HG02970 (cell line): ENCODE measurements around the gene PTPRA.
"Not testable (repeated sequence)": the region's sequence is repeated elsewhere in the genome, so short reads cannot be mapped to it uniquely, and the experiment has no call there.

Experiments used
- ATAC-seq: cut with Tn5 transposase; IDR thresholded peaks from one replicate; pipeline ENCODE4 v1.9.1; 2021; ENCODE audit warnings: mild to moderate bottlenecking, moderate library complexity, moderate number of reproducible peaks; ENCODE audit not compliant: unreplicated experiment, low FRiP score

The PTPRA gene, protein sequence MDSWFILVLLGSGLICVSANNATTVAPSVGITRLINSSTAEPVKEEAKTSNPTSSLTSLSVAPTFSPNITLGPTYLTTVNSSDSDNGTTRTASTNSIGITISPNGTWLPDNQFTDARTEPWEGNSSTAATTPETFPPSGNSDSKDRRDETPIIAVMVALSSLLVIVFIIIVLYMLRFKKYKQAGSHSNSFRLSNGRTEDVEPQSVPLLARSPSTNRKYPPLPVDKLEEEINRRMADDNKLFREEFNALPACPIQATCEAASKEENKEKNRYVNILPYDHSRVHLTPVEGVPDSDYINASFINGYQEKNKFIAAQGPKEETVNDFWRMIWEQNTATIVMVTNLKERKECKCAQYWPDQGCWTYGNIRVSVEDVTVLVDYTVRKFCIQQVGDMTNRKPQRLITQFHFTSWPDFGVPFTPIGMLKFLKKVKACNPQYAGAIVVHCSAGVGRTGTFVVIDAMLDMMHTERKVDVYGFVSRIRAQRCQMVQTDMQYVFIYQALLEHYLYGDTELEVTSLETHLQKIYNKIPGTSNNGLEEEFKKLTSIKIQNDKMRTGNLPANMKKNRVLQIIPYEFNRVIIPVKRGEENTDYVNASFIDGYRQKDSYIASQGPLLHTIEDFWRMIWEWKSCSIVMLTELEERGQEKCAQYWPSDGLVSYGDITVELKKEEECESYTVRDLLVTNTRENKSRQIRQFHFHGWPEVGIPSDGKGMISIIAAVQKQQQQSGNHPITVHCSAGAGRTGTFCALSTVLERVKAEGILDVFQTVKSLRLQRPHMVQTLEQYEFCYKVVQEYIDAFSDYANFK

DNA sequence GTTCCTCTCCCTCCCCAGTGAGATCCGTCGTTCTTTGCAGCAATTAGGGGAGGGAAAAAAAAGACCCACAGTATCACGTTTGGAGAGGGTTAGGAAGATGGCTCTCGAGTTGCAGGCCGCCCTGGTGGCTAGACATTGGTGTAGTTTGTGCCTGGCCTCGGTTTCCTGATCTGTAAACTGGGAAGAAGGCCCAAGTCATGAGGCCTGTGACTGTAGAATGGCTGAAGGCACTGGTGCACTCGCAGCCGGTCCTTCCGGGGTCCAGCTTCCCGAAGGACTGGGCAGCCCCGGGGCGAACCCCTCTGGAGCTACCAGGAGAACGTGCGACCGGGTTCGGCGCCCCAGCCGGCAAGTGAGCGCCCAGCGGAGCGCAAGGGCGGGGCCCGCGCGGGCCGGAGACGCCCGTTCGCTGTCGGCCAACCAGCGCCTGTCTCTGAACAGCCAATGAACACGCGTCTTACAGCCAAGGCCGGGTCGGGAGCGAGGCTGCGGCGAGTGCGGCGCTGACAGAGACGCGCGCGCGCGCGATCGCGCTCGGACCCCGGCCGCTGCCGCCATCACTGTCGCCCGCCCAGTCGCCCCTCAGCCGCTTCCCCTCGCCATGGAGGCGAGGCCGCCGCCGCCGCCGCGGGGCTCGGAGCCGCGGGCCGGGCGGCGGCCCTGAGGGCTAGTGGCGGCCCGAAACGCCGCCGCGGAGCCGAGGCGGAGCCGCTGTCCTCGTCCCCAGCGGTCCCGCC, at the start of gene PTPRA:
Gene PTPRA (plus strand): TSS at position 472 of the 737 bp plus-strand sequence. CDS start 90,797 bp downstream, outside the sequence.
- ATAC-seq = peak; percentile 89

DNA sequence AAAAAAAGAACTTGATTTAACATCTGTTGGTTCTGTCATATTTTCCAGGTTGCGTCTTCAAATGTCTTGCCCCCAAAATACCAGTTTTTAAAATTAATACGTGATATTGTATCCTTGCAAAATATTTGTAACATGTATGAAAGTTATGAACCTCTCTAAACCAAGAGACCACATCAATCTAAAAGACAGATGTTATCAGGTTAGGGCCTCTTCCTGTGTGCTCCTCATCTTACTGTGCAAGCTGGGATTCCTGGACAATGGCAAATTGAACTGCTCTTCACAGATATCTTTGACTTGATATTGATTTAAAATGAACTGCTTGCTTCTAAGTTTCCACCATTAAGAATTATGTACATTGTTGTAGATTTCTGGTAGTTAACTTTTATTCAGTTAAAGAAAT, 47.5 kb upstream of the PTPRA start:
- ATAC-seq = no peak

DNA sequence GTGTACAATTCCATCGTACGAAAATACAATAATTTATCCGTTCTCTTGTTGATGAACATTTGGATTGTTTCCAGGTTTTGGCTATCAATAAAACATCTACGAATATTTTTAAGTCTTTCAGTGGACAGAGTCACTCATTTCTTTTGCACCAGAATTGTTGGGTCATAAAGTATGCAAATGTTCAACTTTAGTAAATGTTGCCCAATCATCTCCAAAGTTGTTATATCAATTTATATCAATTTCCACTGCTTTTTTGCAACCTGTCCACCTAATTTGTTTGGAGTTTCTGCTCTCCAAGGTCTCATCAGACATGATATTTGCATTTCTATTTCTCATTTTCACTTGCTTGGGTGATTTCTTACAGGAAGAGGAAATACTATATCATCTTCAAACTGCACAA, 46.6 kb upstream of the PTPRA start:
- ATAC-seq = no peak

DNA sequence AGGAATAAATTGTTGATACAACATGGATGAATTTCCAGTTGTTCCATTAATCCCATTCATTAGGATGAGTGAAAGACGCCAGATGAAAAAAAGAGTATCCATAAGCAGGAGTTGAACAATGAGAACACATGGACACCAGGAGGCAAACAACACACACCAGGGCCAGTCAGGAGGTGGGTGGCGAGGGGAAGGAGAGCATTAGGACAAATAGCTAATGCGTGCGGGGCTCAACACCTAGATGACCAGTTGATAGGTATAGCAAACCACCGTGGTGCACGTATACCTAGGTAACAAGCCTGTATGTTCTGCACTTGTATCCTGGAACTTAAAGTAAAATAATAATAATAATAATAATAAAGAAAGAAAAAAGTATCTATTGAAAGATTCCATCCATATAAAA, 43.9 kb upstream of the PTPRA start:
- no peak for ATAC-seq

DNA sequence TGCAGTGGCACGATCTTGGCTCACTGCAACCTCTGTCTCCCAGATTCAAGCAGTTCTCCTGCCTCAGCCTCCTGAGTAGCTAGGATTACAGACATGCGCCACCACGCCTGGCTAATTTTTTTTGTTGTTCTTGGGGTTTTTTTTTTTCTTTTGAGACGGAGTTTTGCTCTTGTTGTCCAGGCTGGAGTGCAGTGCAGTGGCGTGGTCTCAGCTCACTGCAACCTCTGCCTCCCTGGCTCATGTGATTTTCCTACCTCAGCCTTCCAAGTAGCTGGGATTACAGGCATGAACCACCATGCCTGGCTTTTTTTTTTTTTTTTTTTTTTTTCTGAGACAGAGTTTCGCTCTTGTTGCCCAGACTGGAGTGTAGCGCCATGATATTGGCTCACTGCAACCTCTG, 42.1 kb upstream of the PTPRA start:
- not testable (repeated sequence) for ATAC-seq

DNA sequence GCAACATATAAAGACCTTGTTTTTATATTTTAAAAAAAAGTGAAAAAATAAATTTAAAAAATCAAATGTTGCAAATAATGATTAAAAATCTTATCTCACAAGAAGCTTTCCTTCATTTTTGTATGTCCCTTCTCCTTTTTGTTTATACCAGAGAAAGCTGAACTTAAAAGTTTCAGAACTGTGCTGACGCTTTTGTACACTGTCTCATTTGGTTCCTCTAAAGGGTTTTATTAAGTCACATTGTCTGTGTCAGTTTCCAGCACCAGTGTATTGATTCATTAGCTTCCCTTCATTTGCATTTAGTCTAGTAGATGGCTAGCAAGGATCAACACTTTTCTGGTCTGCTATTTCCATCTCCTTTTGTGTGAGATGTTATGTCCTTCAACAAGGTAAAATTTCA, 39.5 kb upstream of the PTPRA start:
- no peak for ATAC-seq

DNA sequence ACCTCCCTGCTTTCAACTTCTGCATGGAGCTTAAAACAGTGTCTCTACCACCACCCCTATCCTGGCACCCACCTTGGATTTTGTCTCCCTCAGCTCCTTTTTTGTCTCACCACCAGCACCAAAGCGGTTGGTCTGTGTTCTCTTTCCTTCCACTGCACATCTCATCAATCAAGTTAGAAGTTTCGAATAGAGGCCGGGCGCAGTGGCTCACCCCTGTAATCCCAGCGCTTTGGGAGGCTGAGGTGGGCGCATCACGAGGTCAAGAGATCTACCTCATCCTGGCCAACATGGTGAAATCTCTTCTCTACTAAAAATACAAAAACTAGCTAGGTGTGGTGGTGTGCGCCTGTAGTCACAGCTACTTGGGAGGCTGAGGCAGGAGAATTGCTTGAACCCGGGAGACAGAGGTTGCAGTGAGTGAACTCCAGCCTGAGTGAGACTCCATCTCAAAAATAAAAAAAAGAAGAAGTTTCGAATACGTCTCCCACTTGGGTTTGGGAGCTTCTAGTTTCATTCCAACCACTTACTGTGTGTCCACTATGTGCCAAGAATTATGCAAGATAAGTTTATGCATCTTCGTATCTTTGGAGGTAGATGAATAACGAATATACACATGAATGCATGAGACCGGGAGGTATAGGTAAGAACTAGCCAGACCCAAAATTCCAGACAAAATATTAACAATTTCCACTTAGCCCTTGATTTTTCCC, 38.7 kb upstream of the PTPRA start:
- ATAC-seq = no peak

DNA sequence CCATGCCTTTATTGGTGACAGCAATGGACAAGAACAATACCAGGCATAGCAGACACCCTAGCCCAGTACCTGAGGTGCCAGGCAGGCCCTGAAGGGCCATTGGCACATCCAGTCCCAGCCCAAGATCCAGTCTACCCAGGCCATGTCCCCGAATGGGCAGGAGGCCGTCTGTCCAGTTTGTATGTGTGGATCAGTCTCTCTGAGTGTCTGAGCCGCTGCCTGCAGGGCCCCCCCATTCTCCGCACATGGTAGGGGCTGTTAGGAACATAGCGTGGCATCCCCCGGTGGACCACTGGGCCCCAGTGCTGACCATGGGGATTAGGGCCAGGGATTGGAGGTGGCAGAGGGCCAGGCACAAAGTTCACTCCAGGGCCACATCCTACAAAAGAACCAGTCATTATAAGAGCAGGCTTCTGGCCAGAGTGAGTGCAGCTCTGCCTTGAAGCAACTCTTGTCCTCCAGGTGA, 37.9 kb upstream of the PTPRA start:
- no peak for ATAC-seq

DNA sequence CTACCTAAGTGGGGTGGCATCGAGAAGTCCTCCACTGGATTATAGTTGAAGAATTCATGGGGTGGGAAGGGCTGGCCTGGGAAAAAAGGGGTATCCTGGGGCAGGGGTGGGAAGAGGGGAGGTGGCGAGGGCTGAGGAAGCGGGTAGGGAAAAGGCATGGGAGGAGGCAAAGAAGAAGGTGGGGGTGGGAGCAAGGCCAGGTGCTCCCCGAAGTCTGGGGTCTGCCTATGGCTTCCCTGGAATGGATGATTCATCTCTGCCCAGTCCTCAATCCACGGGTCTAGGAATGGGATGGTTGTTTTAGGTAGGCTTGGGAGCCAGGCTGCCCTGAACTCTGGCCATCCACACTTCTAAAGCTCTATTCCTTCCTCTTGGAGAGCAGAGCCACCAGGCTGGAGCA, 37.2 kb upstream of the PTPRA start:
- ATAC-seq = no peak

DNA sequence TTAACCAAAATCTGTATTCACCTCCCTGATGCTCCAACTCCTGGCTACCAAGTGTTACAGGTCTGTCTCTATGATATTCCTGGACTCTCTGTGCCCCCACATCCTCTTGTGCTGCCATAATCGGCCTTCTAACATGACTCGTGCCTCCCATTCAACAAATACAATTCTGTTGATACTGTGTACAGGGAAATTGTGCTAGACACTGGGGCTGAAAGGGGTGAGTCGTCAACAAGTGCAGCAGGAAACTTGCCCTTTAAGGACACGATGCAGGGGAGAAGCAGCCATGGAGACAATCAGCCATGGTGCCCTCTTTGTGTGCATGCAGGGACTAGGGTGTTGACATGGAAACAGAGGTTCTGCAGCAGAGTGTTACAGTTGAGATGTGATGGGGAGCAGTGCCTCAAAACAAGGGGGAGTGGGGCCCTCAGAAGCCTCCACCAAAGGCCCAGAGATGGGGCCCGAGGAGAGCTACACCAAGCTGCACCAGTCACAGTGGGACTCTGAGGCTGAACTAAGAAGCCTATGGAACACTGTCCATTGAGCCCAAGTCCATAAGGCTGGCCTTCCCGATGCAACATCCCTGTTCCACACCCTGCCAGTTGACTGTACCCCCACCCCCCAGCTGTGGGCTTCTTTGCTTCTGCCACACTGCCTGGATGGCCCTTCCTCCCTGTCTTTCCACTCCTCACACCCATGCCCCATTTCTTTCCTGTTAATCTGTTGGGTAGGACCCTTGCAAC, 35.9 kb upstream of the PTPRA start:
- ATAC-seq = no peak

DNA sequence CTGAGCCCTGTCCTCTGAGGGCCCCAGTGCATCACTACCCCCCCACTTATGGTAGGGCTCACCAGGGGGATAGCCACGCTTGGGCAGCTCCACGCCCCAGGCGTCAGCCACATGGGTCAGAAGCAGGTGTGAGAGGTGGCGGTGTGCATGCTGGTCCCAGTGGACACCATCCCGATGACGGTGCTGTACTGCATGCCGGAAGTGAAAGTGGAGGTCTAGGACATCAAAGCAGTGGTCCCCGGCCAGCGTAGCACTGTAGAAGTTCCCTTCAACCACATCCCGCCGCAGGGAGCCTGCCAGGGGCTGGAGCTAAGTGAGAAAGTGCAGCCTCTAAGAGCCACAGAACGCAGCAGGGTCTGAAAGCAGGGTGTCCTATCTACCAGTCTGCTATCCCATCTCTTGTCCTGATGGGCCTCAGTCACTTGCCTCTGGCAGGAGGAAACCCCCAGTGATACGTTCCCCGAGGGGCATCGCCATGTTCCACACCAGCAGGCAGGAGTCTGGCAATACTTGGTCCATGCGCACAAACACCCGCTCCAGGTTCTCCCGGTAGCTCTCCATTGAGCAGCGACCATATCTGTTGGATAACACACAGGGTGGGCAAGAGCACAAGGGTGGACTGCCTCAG, 35.0 kb upstream of the PTPRA start:
- no peak for ATAC-seq

DNA sequence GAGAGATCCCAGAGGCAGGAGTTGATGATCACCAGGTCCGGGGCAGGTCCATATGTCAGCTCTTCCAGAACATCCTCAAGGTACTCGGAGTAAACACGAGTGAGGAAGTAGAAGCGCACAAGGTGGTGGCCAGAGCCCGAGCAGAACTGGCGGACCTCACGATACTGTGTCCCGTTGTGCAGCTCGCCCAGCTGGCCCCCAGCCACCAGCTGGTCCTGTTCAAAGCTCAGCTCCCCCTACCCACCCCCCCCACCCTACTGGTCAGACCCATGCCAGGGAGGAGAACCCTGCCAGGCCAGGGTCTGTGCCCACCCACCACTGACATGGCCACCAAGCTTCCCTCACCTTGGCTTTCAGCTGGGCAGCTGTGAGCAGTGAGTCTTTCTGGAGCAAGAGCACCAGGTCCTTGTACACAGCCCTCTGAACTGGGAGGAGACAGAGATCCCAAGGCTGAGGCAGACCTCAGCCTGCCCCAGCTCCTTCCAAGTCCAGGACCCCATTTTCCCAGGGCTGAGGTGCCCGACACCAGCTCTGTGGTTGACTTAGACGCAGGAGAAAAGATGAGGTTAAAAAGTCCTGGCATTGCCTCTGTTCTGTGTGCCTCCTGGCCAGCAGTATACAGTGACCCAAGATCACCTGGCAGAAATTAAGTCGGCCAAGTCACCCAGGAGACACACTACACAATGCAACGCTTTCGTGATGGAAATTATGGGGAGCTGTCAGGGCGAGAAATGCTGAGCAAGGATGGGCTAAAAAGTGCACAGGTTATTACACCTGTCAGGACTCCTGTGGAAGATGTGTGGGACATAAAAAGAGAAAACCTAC, 34.2 kb upstream of the PTPRA start:
- no peak for ATAC-seq

DNA sequence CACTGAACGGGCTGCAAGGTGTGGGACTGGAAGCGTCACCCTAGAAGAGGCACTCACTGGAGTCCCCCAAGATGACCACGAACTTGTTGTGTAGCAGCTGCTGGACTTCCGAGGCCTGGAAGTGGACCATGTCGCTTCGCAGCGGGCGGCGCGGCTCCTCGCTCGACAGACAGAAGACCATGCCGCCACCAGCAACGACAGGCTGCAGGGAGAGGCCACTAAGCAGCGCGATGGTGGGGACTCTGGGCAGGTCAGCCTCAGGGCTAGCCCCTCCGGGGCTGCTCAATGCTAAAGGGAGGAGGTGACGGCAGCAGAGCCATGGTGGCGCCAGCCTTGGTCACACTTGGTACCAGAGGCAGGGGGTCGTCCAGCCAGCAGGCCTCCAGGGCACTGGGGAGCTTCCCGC, 33.5 kb upstream of the PTPRA start:
- no peak for ATAC-seq

DNA sequence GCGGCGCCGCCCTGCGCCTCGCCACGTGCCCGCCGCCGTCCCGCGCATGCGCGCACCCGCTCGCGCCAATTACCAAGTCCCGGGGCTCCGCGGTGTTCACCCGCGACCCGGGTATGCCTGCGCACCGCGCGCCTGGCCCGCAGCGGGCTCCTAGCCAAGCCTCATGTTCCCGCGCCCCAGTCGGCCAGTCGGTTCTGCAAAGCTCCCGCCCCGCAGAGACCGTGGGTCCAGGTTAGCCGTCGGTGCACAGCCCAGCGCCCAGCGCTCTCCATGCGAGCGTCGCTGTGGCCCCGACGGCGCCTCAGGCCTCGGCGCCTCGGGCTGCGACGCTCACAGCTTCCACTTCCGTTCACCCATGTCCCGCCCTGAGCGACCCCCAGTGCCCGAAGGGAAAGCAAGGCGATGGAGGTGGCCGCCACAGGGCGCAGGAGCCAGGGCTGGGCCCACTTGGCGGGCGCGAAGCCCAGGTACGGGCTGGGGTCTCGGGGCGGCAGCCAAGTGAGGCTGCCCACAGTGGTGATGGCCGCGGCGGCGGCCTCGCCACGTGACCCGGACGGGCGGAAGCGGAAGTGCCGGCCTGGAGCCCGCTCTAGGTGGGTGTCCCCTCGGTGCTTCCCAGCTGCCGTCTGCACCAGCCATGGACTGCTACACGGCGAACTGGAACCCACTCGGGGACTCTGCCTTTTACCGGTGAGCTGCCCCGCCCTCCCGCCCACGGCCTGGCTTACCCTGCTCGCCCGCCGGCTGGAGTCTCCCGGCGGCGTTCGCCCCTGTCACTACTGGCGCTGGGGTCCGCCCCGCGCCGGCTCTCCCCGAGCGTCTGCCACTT, 32.9 kb upstream of the PTPRA start, which contains the start of the genes PCED1A and VPS16:
Gene PCED1A (minus strand): TSS at position 518 of the 829 bp plus-strand sequence. CDS start 743 bp downstream, outside the sequence.
Gene VPS16 (plus strand): TSS at position 608 of the 829 bp plus-strand sequence. CDS start 30 bp downstream, at position 638.
- peak; percentile 77 for ATAC-seq

DNA sequence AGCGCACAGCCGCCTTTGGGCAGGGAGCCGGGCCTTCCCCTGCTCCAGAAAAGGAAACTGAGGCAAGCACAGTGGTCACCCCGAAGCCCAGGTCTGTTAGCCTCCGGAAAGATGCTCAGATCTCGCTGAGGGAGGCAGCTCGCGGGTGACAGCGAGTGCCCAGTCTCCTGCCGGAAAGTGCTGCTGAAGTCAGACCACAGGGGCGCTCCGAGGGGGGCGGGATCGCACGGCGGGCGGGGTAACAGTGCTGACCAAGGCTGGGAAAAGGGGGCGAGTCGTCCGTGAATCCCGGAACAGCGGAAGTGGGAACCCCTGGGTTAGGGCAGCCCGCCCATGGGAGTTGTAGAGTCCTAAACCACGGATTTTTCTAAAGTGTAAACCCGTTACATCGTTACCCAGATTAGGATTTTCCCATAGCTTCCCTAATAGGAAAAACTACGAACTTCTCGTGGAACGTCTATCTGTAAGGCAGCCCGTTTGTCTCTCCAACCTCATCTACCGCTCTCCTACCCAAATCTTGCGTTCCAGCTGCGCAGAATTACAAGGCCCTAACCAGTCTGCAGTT, 32.2 kb upstream of the PTPRA start:
- ATAC-seq = peak; percentile 28

DNA sequence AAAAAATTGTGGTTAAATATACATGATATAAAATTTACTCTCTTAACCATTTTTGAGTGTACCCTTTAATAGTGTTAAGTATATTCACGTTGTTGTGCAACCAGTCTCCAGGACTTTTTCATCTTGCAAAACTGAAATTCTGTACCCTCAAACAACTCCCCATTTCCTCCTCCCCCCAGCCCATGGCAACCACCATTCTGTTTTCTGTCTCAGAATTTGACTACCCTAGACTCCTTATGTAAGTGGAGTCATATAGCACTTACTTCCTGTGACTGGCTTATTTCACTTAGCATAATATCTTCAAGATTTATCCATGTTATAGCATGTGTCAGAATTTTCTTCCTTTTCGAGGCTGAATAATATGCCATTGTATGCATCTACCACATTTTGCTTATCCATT, 27.7 kb upstream of the PTPRA start:
- no peak for ATAC-seq

DNA sequence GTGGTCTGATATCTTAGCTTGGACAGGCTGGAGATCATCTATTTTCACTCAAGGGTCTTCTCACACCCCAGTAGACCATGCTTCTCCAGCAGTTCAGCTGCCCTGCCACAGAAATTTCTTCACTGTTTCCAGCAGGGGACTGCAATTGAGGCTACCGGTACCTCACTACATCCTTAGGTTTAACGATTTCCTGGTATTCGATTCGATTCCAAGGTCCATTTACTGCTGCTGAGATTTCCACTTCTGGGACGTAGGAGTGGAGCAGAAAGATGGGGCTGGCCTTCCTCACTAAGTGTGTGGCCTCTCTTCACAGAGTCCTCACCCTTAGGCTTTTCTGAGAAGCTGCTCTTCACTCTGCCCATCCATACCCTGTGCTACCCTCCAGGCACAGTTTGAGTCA, 26.6 kb upstream of the PTPRA start:
- no peak for ATAC-seq
